Astrocyte (in vitro differentiated cells and primary cell): ENCODE measurements around the gene MON2.

Experiments used
- CTCF ChIP-seq: IDR thresholded peaks from 2 replicates; pipeline ENCODE4 v1.5.1; 2011; ENCODE audit warnings: low read depth, mild to moderate bottlenecking, inconsistent platforms, low read length, moderate library complexity; ENCODE audit not compliant: insufficient read depth
- EZH2 ChIP-seq: IDR thresholded peaks from 2 replicates; pipeline ENCODE4 v1.6.1; 2012; ENCODE audit warnings: mild to moderate bottlenecking, low read length, inconsistent platforms; ENCODE audit not compliant: insufficient read depth

- TF ChIP-seq EZH2 (no peak), CTCF (no peak)
Observed at GRCh38 chr12:62618930-62619329, 152.3 kb downstream of the MON2 start.
